Effector memory CD4-positive, alpha-beta T cell (primary cell): Measurements from ENCODE around the gene RAD51B.
"Not testable (repeated sequence)": the region's sequence is repeated elsewhere in the genome, so short reads cannot be mapped to it uniquely, and the experiment has no call there.

Source experiments
- DNase-seq, 3 donors: peaks; one replicate each; pipeline ENCODE4 v3.0.0-alpha.2; 2020
- H3K27ac ChIP-seq: 2 replicates; pipeline ENCODE4 v1.7.0; 2013; ENCODE audit warnings: mild to moderate bottlenecking, low read length, moderate library complexity; ENCODE audit not compliant: insufficient read depth, poor library complexity, severe bottlenecking
- H3K27me3 ChIP-seq: replicated peaks from 2 replicates; pipeline ENCODE4 v1.7.0; 2013; ENCODE audit warnings: mild to moderate bottlenecking, low read length; ENCODE audit not compliant: insufficient read depth, control insufficient read depth, poor library complexity, severe bottlenecking
- H3K36me3 ChIP-seq: 2 replicates; pipeline ENCODE4 v1.7.0; 2013; ENCODE audit warnings: mild to moderate bottlenecking, low read length, moderate library complexity; ENCODE audit not compliant: control insufficient read depth, insufficient read depth
- H3K4me1 ChIP-seq: 2 replicates; pipeline ENCODE4 v1.7.0; 2013; ENCODE audit warnings: low read length, mild to moderate bottlenecking; ENCODE audit not compliant: control insufficient read depth, insufficient read depth, poor library complexity, severe bottlenecking
- H3K4me3 ChIP-seq: 2 replicates; pipeline ENCODE4 v1.7.0; 2013; ENCODE audit warnings: low read length, low read depth, mild to moderate bottlenecking; ENCODE audit not compliant: insufficient read depth, poor library complexity, severe bottlenecking
- H3K9me3 ChIP-seq: 2 replicates; pipeline ENCODE4 v1.7.0; 2013; ENCODE audit warnings: mild to moderate bottlenecking, low read length, moderate library complexity; ENCODE audit not compliant: control insufficient read depth

The RAD51B gene

GRCh38 chr14:67975470-67975869, 155.9 kb downstream of the RAD51B start:
- no peaks in the 10 kb centered on the region for H3K36me3 ChIP-seq
- H3K4me1 ChIP-seq, result no peaks in the 10 kb centered on the region
- no peak for DNase-seq
- no peaks in the 10 kb centered on the region for H3K9me3 ChIP-seq
- H3K27ac ChIP-seq, result no peak overlapping the region
- no peaks in the 10 kb centered on the region for H3K27me3 ChIP-seq
- H3K4me3 ChIP-seq, result no peak overlapping the region

- H3K4me1 ChIP-seq, result no peaks in the 10 kb centered on the region
- H3K27ac ChIP-seq, result no peak overlapping the region
- no peaks in the 10 kb centered on the region for H3K36me3 ChIP-seq
- H3K4me3 ChIP-seq, result no peak overlapping the region
- H3K9me3 ChIP-seq, result no peaks in the 10 kb centered on the region
- H3K27me3 ChIP-seq, result no peaks in the 10 kb centered on the region
- DNase-seq, result no peak
Measured at GRCh38 chr14:67977434-67978034, 158.0 kb downstream of the RAD51B start.

- no peak for DNase-seq
- H3K27me3 ChIP-seq, result no peaks in the 10 kb centered on the region
- H3K36me3 ChIP-seq, result no peaks in the 10 kb centered on the region
- no peak overlapping the region for H3K27ac ChIP-seq
- no peaks in the 10 kb centered on the region for H3K9me3 ChIP-seq
- H3K4me3 ChIP-seq, result no peak overlapping the region
- no peaks in the 10 kb centered on the region for H3K4me1 ChIP-seq
Measured at GRCh38 chr14:67978749-67979148, 159.2 kb downstream of the RAD51B start.

GRCh38 chr14:67982711-67983608, 163.4 kb downstream of the RAD51B start:
- no peaks in the 10 kb centered on the region for H3K9me3 ChIP-seq

GRCh38 chr14:67984274-67984673, 164.7 kb downstream of the RAD51B start:
- H3K4me1 ChIP-seq, result no peaks in the 10 kb centered on the region
- H3K4me3 ChIP-seq, result no peak overlapping the region
- H3K27me3 ChIP-seq, result no peaks in the 10 kb centered on the region
- no peaks in the 10 kb centered on the region for H3K9me3 ChIP-seq
- no peaks in the 10 kb centered on the region for H3K36me3 ChIP-seq
- no peak overlapping the region for H3K27ac ChIP-seq
- no peak for DNase-seq

More at GRCh38 chr14:67982711-67983608, 163.4 kb downstream of the RAD51B start:
- no peak overlapping the region for H3K4me3 ChIP-seq
- no peak overlapping the region for H3K27ac ChIP-seq
- no peaks in the 10 kb centered on the region for H3K36me3 ChIP-seq
- H3K27me3 ChIP-seq, result no peaks in the 10 kb centered on the region
- no peak for DNase-seq
- no peaks in the 10 kb centered on the region for H3K4me1 ChIP-seq

GRCh38 chr14:67986131-67986841, 166.7 kb downstream of the RAD51B start:
- Histone ChIP-seq H3K36me3 (no peaks in the 10 kb centered on the region), H3K4me3 (no peak overlapping the region), H3K27ac (no peak overlapping the region), H3K9me3 (no peaks in the 10 kb centered on the region), H3K4me1 (no peaks in the 10 kb centered on the region), H3K27me3 (no peaks in the 10 kb centered on the region)
- DNase-seq, result no peak

GRCh38 chr14:67987606-67988005, 168.0 kb downstream of the RAD51B start:
- no peak overlapping the region for H3K27ac ChIP-seq
- no peaks in the 10 kb centered on the region for H3K36me3 ChIP-seq
- no peak overlapping the region for H3K4me3 ChIP-seq
- H3K4me1 ChIP-seq, result no peaks in the 10 kb centered on the region
- no peak for DNase-seq
- no peaks in the 10 kb centered on the region for H3K27me3 ChIP-seq
- H3K9me3 ChIP-seq, result no peaks in the 10 kb centered on the region

- H3K36me3 ChIP-seq, H3K4me3 ChIP-seq, H3K27me3 ChIP-seq, H3K27ac ChIP-seq, H3K9me3 ChIP-seq, DNase-seq, H3K4me1 ChIP-seq: not testable (repeated sequence)
Measured at GRCh38 chr14:67988210-67988609, 168.6 kb downstream of the RAD51B start.

GRCh38 chr14:67990576-67990975, 171.0 kb downstream of the RAD51B start:
- Histone ChIP-seq H3K9me3 (no peaks in the 10 kb centered on the region), H3K27me3 (no peaks in the 10 kb centered on the region), H3K27ac (no peak overlapping the region), H3K4me3 (no peak overlapping the region), H3K4me1 (no peaks in the 10 kb centered on the region), H3K36me3 (no peaks in the 10 kb centered on the region)
- no peak for DNase-seq

- H3K4me3 ChIP-seq, result no peak overlapping the region
- no peaks in the 10 kb centered on the region for H3K9me3 ChIP-seq
- no peaks in the 10 kb centered on the region for H3K4me1 ChIP-seq
- DNase-seq, result no peak
- no peaks in the 10 kb centered on the region for H3K27me3 ChIP-seq
- no peak overlapping the region for H3K27ac ChIP-seq
- no peaks in the 10 kb centered on the region for H3K36me3 ChIP-seq
Measured at GRCh38 chr14:67994531-67994930, 175.0 kb downstream of the RAD51B start.
